ENCODE measurements around the gene SORBS2.

SORBS2 gene

GRCh38 chr4:185792384-185793115, 19.4 kb downstream of the SORBS2 start:
- Mint-ChIP-seq H3K36me3 (ENCODE audit: low read depth) (no peaks in the 10 kb centered on the region), H3K27ac (peak overlapping the region in 1 of 3 experiments; percentile 14), H3K27me3 (ENCODE audit: low read depth) (no peaks in the 10 kb centered on the region), H3K4me1 (peaks cover 31% of the 10 kb centered on the region), H3K9me3 (no peaks in the 10 kb centered on the region), H3K4me3 (no peak overlapping the region)
- no peak for TF ChIP-seq CTCF (IDR thresholded peaks at IDR 0.05; ENCODE audit: unreplicated experiment in 3 of 3)

- Mint-ChIP-seq H3K9me3 (no peaks in the 10 kb centered on the region), H3K36me3 (ENCODE audit: low read depth) (peaks cover 3% of the 10 kb centered on the region), H3K27ac (no peak overlapping the region), H3K27me3 (ENCODE audit: low read depth) (no peaks in the 10 kb centered on the region), H3K4me1 (peaks cover 30% of the 10 kb centered on the region), H3K4me3 (no peak overlapping the region)
- no peak for TF ChIP-seq CTCF (IDR thresholded peaks at IDR 0.05; ENCODE audit: unreplicated experiment in 3 of 3)
Observed at GRCh38 chr4:185787926-185788679, 23.9 kb downstream of the SORBS2 start.

GRCh38 chr4:185786422-185786821, 25.6 kb downstream of the SORBS2 start:
- TF ChIP-seq CTCF (IDR thresholded peaks at IDR 0.05; ENCODE audit: unreplicated experiment in 3 of 3): no peak
- peak overlapping the region in 1 of 3 experiments; percentile 8 for H3K4me3 Mint-ChIP-seq
- peak overlapping the region in 1 of 3 experiments; percentile 31 for H3K27ac Mint-ChIP-seq
- peaks cover 2% of the 10 kb centered on the region for H3K27me3 Mint-ChIP-seq (ENCODE audit: low read depth)
- no peaks in the 10 kb centered on the region for H3K9me3 Mint-ChIP-seq
- H3K4me1 Mint-ChIP-seq: peaks cover 23% of the 10 kb centered on the region
- peaks cover 3% of the 10 kb centered on the region for H3K36me3 Mint-ChIP-seq (ENCODE audit: low read depth)

- Mint-ChIP-seq H3K9me3 (no peaks in the 10 kb centered on the region), H3K36me3 (ENCODE audit: low read depth) (peaks cover 3% of the 10 kb centered on the region), H3K4me3 (no peak overlapping the region), H3K27me3 (ENCODE audit: low read depth) (peaks cover 3% of the 10 kb centered on the region), H3K27ac (no peak overlapping the region), H3K4me1 (peaks cover 27% of the 10 kb centered on the region)
- no peak for TF ChIP-seq CTCF (IDR thresholded peaks at IDR 0.05; ENCODE audit: unreplicated experiment in 3 of 3)
Observed at GRCh38 chr4:185783574-185783973, 28.4 kb downstream of the SORBS2 start.

- Mint-ChIP-seq H3K4me3 (no peak overlapping the region), H3K27me3 (ENCODE audit: low read depth) (peaks cover 3% of the 10 kb centered on the region), H3K27ac (no peak overlapping the region), H3K4me1 (peaks cover 19% of the 10 kb centered on the region), H3K9me3 (no peaks in the 10 kb centered on the region), H3K36me3 (ENCODE audit: low read depth) (peaks cover 3% of the 10 kb centered on the region)
- TF ChIP-seq CTCF (IDR thresholded peaks at IDR 0.05; ENCODE audit: unreplicated experiment in 3 of 3): no peak
Observed at GRCh38 chr4:185782523-185782922, 29.5 kb downstream of the SORBS2 start.

Measured in nephron (organoid).